Measurements from ENCODE around the gene KCNMA1.

KCNMA1 gene

GRCh38 chr10:77317221-77317620, 320.4 kb downstream of the KCNMA1 start:
- DNase-seq (ENCODE audit: low read depth), result no peak
- TF ChIP-seq CTCF (IDR thresholded peaks at IDR 0.05; ENCODE audit: insufficient read depth, low read depth, low read length, missing control alignments), result no peak

GRCh38 chr10:77315496-77316129, 322.0 kb downstream of the KCNMA1 start:
- DNase-seq (ENCODE audit: low read depth), result no peak
- no peak for TF ChIP-seq CTCF (IDR thresholded peaks at IDR 0.05; ENCODE audit: insufficient read depth, low read depth, low read length, missing control alignments)
- no peak overlapping the region for H3K4me3 ChIP-seq (ENCODE audit: low read depth, low read length)

More at GRCh38 chr10:77317221-77317620, 320.4 kb downstream of the KCNMA1 start:
- H3K4me3 ChIP-seq (ENCODE audit: low read depth, low read length), result no peak overlapping the region

- H3K4me3 ChIP-seq (ENCODE audit: low read depth, low read length), result no peak overlapping the region
- DNase-seq (ENCODE audit: low read depth), result no peak
- TF ChIP-seq CTCF (IDR thresholded peaks at IDR 0.05; ENCODE audit: insufficient read depth, low read depth, low read length, missing control alignments), result no peak
Measured at GRCh38 chr10:77313066-77313750, 324.4 kb downstream of the KCNMA1 start.

GRCh38 chr10:77311186-77311585, 326.4 kb downstream of the KCNMA1 start:
- TF ChIP-seq CTCF (IDR thresholded peaks at IDR 0.05; ENCODE audit: insufficient read depth, low read depth, low read length, missing control alignments), result no peak
- DNase-seq (ENCODE audit: low read depth), result no peak
- H3K4me3 ChIP-seq (ENCODE audit: low read depth, low read length), result no peak overlapping the region

GRCh38 chr10:77310288-77310840, 327.2 kb downstream of the KCNMA1 start:
- no peak for TF ChIP-seq CTCF (IDR thresholded peaks at IDR 0.05; ENCODE audit: insufficient read depth, low read depth, low read length, missing control alignments)
- no peak overlapping the region for H3K4me3 ChIP-seq (ENCODE audit: low read depth, low read length)
- DNase-seq (ENCODE audit: low read depth), result no peak

GRCh38 chr10:77309509-77309908, 328.1 kb downstream of the KCNMA1 start:
- H3K4me3 ChIP-seq (ENCODE audit: low read depth, low read length), result no peak overlapping the region
- no peak for TF ChIP-seq CTCF (IDR thresholded peaks at IDR 0.05; ENCODE audit: insufficient read depth, low read depth, low read length, missing control alignments)
- no peak for DNase-seq (ENCODE audit: low read depth)

All from GM12865 (cell line).